GM23248 (cell line): ENCODE measurements around the gene SMYD3. TPM values are rescaled to one million over a fixed set of nuclear protein-coding genes. Genes with fewer than 3 reads are reported as not detected.

ENCODE experiments used
- DNase-seq: peaks from one replicate; pipeline ENCODE4 v3.0.0-alpha.2; 2015
- H2AFZ ChIP-seq: fragments of 200-600 bp; sonication (generic); 2 replicates; pipeline ENCODE4 v1.6.1; 2016; ENCODE audit warnings: antibody characterized with exemption
- H3F3A ChIP-seq: fragments of 200-600 bp; sonication (generic); 2 replicates; pipeline ENCODE4 v1.6.1; 2016; ENCODE audit warnings: mild to moderate bottlenecking, antibody characterized with exemption, mixed run types; ENCODE audit not compliant: insufficient read depth
- H3K27ac ChIP-seq: fragments of 200-600 bp; sonication (generic); 2 replicates; pipeline ENCODE4 v1.5.1; 2016; ENCODE audit warnings: mild to moderate bottlenecking
- H3K27me3 ChIP-seq: fragments of 200-600 bp; sonication (generic); replicated peaks from 2 replicates; pipeline ENCODE4 v1.6.1; 2016; ENCODE audit warnings: mild to moderate bottlenecking; ENCODE audit not compliant: insufficient read depth
- H3K36me3 ChIP-seq: fragments of 200-600 bp; sonication (generic); 2 replicates; pipeline ENCODE4 v1.6.1; 2016; ENCODE audit warnings: low read depth, mild to moderate bottlenecking
- H3K4me1 ChIP-seq: fragments of 200-600 bp; sonication (generic); 2 replicates; pipeline ENCODE4 v1.6.1; 2016; ENCODE audit warnings: mild to moderate bottlenecking; ENCODE audit not compliant: insufficient read depth
- H3K4me2 ChIP-seq: fragments of 200-600 bp; sonication (generic); one replicate; pipeline ENCODE4 v1.6.1; 2016; ENCODE audit warnings: mild to moderate bottlenecking; ENCODE audit not compliant: unreplicated experiment
- H3K4me3 ChIP-seq: fragments of 200-600 bp; sonication (generic); 2 replicates; pipeline ENCODE4 v1.5.1; 2016; ENCODE audit warnings: mild to moderate bottlenecking
- H3K79me2 ChIP-seq: fragments of 200-600 bp; sonication (generic); 2 replicates; pipeline ENCODE4 v1.6.1; 2016; ENCODE audit warnings: mild to moderate bottlenecking; ENCODE audit not compliant: insufficient read depth
- H3K9ac ChIP-seq: fragments of 200-600 bp; sonication (generic); 2 replicates; pipeline ENCODE4 v1.6.1; 2016; ENCODE audit warnings: mild to moderate bottlenecking
- H3K9me2 ChIP-seq: fragments of 200-600 bp; sonication (generic); 2 replicates; pipeline ENCODE4 v1.6.1; 2016; ENCODE audit warnings: mixed run types, mild to moderate bottlenecking, moderate library complexity; ENCODE audit not compliant: insufficient read depth
- H3K9me3 ChIP-seq: fragments of 200-600 bp; sonication (generic); one replicate; pipeline ENCODE4 v1.6.1; 2017; ENCODE audit warnings: low read depth
- H4K20me1 ChIP-seq: fragments of 200-600 bp; sonication (generic); 2 replicates; pipeline ENCODE4 v1.6.0; 2016; ENCODE audit not compliant: insufficient read depth
- EZH2 ChIP-seq: fragments of 200-600 bp; sonication (generic); IDR thresholded peaks from 2 replicates; pipeline ENCODE4 v1.6.1; 2018; ENCODE audit warnings: antibody characterized with exemption, mild to moderate bottlenecking; ENCODE audit not compliant: insufficient read depth, poor library complexity, severe bottlenecking
- EZH2phosphoT487 ChIP-seq: fragments of 200-600 bp; sonication (generic); IDR thresholded peaks from 2 replicates; pipeline ENCODE4 v1.6.1; 2018; ENCODE audit warnings: antibody characterized with exemption, moderate library complexity, mild to moderate bottlenecking, low read depth; ENCODE audit not compliant: insufficient read depth
- WGBS, 2 experiments: methylation state at CpG; one replicate each; pipeline ENCODE4 v1.1.6; 2015 to 2017; ENCODE audit warnings: low lambda C conversion rate in 2 of 2, low coverage in 1 of 2; ENCODE audit errors: missing lambda C conversion rate in 2 of 2; 5-methylcytosine and 5-hydroxymethylcytosine counted together
- in situ Hi-C: fragments of 300-500 bp; cut with MboI; formaldehyde crosslinking; loops from 2 replicates; pipeline ENCODE4 v1.15.0; 2020
- polyA plus RNA-seq: library from polyadenylated mRNA; unstranded; fragments of >200 nt; fragmentation: Nextera tagmentation; extraction: Ambion mirVana; gene quantifications from 2 replicates; pipeline ENCODE4 v1.2.1, GENCODE V29; 2016
- total RNA-seq: library from RNA; depleted of rRNA; stranded (reverse); fragments of >200 nt; shearing (Covaris generic); gene quantifications from 2 replicates; pipeline ENCODE4 v1.2.3, GENCODE V29; 2014

The SMYD3 gene
- total and polyA plus RNA-seq, 2 experiments from 2014 or later: 32.1 to 44.8 TPM

DNA sequence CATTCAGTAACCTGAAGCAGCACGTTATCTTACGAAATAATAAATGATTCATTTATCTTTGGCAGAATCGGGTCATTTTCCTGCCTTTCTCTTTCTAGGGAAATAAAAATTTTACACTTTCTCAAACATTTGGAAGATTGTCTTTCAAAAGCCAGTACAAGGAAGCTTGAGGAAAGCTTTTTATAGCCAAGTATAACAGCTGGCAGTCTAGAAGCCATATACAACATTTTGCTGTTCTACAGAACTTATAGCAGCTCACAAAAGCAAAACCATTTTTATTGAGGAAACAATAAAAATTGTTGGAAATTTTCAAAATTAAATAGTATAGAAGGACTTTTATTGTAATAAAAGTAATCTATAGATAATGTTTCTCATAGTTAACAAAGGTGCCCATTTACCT lies 448.6 kb downstream of the SMYD3 start:
- Histone ChIP-seq H3K27me3 (no peaks in the 10 kb centered on the region), H3K36me3 (no peaks in the 10 kb centered on the region), H3K4me2 (no peak overlapping the region), H3K4me3 (no peak overlapping the region), H3F3A (no peaks in the 10 kb centered on the region), H4K20me1 (no peaks in the 10 kb centered on the region), H3K27ac (no peak overlapping the region), H3K9me2 (no peaks in the 10 kb centered on the region), H2AFZ (no peak overlapping the region), H3K9me3 (no peaks in the 10 kb centered on the region), H3K4me1 (peaks cover 7% of the 10 kb centered on the region; the same call in 1 of the 2 replicates), H3K79me2 (no peaks in the 10 kb centered on the region), H3K9ac (no peak overlapping the region)
- in situ Hi-C loops: no loop called here
- DNase-seq: peak; percentile 46
- 25 to 28% methylated on average over 3 of the region's 3 CpGs for WGBS, 2 experiments
- TF ChIP-seq EZH2phosphoT487 (no peak), EZH2 (no peak)

DNA sequence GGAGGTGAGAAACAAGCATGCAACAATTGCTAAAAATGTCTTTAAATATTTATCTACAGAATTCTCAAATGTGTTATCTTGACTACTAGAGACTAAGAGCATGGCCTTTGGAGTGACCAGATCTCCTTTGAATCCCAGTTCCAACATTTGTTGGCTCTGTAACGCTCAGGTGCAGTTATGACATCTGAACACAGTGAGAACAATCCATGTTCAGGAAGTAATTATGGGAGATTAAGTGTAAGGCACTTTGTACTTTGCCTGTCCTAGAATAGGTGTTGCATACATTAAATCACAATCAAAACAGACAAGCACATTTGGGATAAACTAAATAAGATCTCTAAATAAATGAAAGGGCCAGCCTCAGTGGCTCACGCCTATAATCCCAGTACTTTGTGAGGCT lies 454.5 kb downstream of the SMYD3 start:
- 100% methylated on average over 2 of the region's 2 CpGs for WGBS, 2 experiments
- TF ChIP-seq EZH2phosphoT487 (no peak), EZH2 (no peak)
- Histone ChIP-seq H2AFZ (no peak overlapping the region), H3K9ac (no peak overlapping the region), H3K9me2 (no peaks in the 10 kb centered on the region), H3K9me3 (no peaks in the 10 kb centered on the region), H3F3A (no peaks in the 10 kb centered on the region), H3K27me3 (no peaks in the 10 kb centered on the region), H3K4me3 (no peak overlapping the region), H3K79me2 (no peaks in the 10 kb centered on the region), H3K4me2 (no peak overlapping the region), H3K27ac (no peak overlapping the region), H4K20me1 (no peaks in the 10 kb centered on the region), H3K4me1 (no peaks in the 10 kb centered on the region), H3K36me3 (no peaks in the 10 kb centered on the region)
- in situ Hi-C loops: no loop called here
- DNase-seq: no peak

DNA sequence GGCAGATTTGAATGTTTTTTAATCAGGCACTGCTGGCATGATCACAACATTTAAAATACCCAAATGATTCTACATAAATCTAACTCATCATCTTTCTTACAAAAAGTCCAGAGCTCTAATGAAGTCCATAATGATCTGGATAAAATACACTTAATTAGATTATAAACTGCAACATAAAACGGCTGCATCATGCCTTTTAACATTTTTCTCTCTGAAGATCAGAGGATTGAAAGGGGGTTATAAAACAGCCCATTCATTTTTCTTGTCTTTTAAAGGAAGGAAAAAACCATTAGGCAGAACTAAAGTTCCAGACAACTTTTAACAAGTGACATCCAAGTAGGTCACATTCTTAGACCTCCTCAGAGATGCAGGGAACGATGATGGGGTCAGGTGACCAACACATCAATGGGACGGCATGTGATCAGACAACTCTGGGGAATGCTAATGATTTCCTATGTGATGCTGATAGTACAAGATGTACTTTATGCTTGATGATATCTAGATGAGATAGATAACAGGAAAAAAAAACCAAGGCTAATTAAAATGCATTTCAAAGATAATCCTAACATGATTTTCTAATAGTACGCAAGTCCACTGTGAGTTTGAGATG lies 455.1 kb downstream of the SMYD3 start:
- Histone ChIP-seq H3K9me2 (no peaks in the 10 kb centered on the region), H3K27ac (no peak overlapping the region), H3K79me2 (no peaks in the 10 kb centered on the region), H3K36me3 (no peaks in the 10 kb centered on the region), H3K4me3 (no peak overlapping the region), H2AFZ (no peak overlapping the region), H3K9me3 (no peaks in the 10 kb centered on the region), H3K4me2 (no peak overlapping the region), H3K4me1 (no peaks in the 10 kb centered on the region), H4K20me1 (no peaks in the 10 kb centered on the region), H3K9ac (no peak overlapping the region), H3K27me3 (no peaks in the 10 kb centered on the region), H3F3A (no peaks in the 10 kb centered on the region)
- in situ Hi-C loops: no loop called here
- 54 to 59% methylated on average over 4 of the region's 4 CpGs for WGBS, 2 experiments
- no peak for DNase-seq
- TF ChIP-seq EZH2 (no peak), EZH2phosphoT487 (no peak)

DNA sequence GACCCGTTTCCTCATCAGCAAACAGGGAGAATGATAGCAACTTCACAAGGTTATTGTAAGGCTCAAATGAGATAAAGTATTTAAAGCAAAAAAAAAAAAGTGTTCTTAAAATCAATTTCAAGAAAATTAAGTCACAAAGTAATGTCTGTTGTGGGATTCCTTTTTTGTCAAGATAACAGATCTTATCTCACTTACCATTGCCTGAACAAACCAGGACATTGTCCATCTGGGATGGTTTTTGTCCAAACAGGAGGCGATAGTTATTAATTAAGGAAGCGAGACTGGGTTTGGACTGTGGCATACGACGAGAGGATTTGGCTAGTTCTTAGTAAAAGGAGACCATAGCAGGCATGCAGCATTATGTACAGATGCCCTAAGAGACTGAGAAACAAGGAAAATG lies 458.4 kb downstream of the SMYD3 start:
- Histone ChIP-seq H3K27ac (no peak overlapping the region), H2AFZ (no peak overlapping the region), H4K20me1 (no peaks in the 10 kb centered on the region), H3F3A (no peaks in the 10 kb centered on the region), H3K4me1 (no peaks in the 10 kb centered on the region), H3K9me3 (no peaks in the 10 kb centered on the region), H3K9ac (no peak overlapping the region), H3K4me2 (no peak overlapping the region), H3K4me3 (no peak overlapping the region), H3K36me3 (no peaks in the 10 kb centered on the region), H3K79me2 (no peaks in the 10 kb centered on the region), H3K27me3 (no peaks in the 10 kb centered on the region), H3K9me2 (no peaks in the 10 kb centered on the region)
- 90 to 97% methylated on average over 5 of the region's 5 CpGs for WGBS, 2 experiments
- no peak for DNase-seq
- no peak for TF ChIP-seq EZH2
- no peak for TF ChIP-seq EZH2phosphoT487
- in situ Hi-C loops: no loop called here

DNA sequence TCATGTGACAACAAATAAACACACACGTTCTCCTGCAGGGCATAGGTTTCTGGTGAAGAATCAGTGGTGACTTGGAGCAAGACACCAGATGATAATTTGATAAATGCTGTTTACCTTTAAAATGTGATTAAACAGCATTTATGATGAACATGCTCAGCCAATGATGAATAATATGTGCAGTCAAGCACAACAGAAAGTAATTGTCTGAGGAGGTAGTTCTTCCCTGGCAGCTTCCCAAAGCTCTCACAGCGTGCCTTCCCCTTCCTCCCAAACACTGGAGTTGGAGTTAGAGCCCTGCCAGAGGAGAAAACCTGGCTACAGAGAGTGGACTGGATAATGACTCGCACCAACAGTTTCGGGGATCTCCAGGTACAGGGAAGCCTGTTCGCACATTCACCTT lies 463.5 kb downstream of the SMYD3 start:
- Histone ChIP-seq H3K27me3 (no peaks in the 10 kb centered on the region), H4K20me1 (no peaks in the 10 kb centered on the region), H2AFZ (no peak overlapping the region), H3K27ac (no peak overlapping the region), H3K4me2 (no peak overlapping the region), H3K9me2 (no peaks in the 10 kb centered on the region), H3K4me1 (no peaks in the 10 kb centered on the region), H3K36me3 (no peaks in the 10 kb centered on the region), H3K4me3 (no peak overlapping the region), H3F3A (no peaks in the 10 kb centered on the region), H3K9me3 (no peaks in the 10 kb centered on the region), H3K79me2 (no peaks in the 10 kb centered on the region), H3K9ac (no peak overlapping the region)
- 88 to 93% methylated on average over 5 of the region's 5 CpGs for WGBS, 2 experiments
- TF ChIP-seq EZH2: no peak
- TF ChIP-seq EZH2phosphoT487: no peak
- no peak for DNase-seq
- in situ Hi-C loops: no loop called here
